ENCODE measurements around the gene CYFIP1. TPM values are rescaled to one million over a fixed set of nuclear protein-coding genes. Genes with fewer than 3 reads are reported as not detected.

Gene CYFIP1
- total and polyA plus RNA-seq, 9 of the 15 experiments (the other 6 are each of a cell fraction or from before 2014, with no cell fraction given) = 3.8 to 59.8 (median 28.3) TPM

- WGBS (ENCODE audit: insufficient coverage, low coverage, missing lambda C conversion rate) = 93% methylated on average over 5 of the region's 5 CpGs
- in situ Hi-C loops (cut with MboI) = no loop called here
Measured at GRCh38 chr15:22877117-22877516, 103.1 kb downstream of the CYFIP1 start.

More at GRCh38 chr15:22877117-22877516, 103.1 kb downstream of the CYFIP1 start:
- FAIRE-seq = no peak
- DNase-seq (ENCODE audit: extremely low read depth in 1 of 4, low spot score in 3 of 4) = no peak
- Histone ChIP-seq H3K27me3 (ENCODE audit: control insufficient read depth in 2 of 2, insufficient read depth in 2 of 2, low read length in 2 of 2) (no peaks in the 10 kb centered on the region), H3K9me1 (ENCODE audit: control insufficient read depth, insufficient read depth, low read length) (peaks cover 5% of the 10 kb centered on the region), H3K36me3 (ENCODE audit: control insufficient read depth, insufficient read depth, low read length) (peaks cover 23% of the 10 kb centered on the region; the same call in 2 of the 3 replicates), H3K4me1 (replicated peaks in 1 of 2; ENCODE audit: control insufficient read depth in 2 of 2, insufficient read depth in 2 of 2, low read length in 2 of 2) (peaks cover 5 to 23% of the 10 kb centered on the region in 2 experiments; a peak in 3 of 5 replicates), H3K9me3 (replicated peaks; ENCODE audit: control insufficient read depth, insufficient read depth, low read depth, low read length) (no peaks in the 10 kb centered on the region), H3K4me2 (ENCODE audit: insufficient read depth, low read length) (no peak overlapping the region), H2AFZ (ENCODE audit: low read depth, low read length) (no peak overlapping the region), H3K4me3 (no peak overlapping the region), H3K27ac (ENCODE audit: extremely low read depth, low read depth, low read length) (no peak overlapping the region), H4K20me1 (replicated peaks; ENCODE audit: control insufficient read depth, insufficient read depth, low read length) (no peaks in the 10 kb centered on the region), H3K9ac (ENCODE audit: insufficient read depth in 1 of 2, low read depth in 2 of 2, low read length in 2 of 2) (no peak overlapping the region), H3K79me2 (ENCODE audit: control insufficient read depth, insufficient read depth, low read length) (no peaks in the 10 kb centered on the region)
- BruUV-seq (replicated peaks) = no TSS peak
- intact Hi-C loops (cut with micrococcal nuclease) = no loop called here
- TF ChIP-seq HMBOX1 (IDR thresholded peaks at IDR 0.05) (no peak), ZNF717 (CRISPR knock-in tag; IDR thresholded peaks at IDR 0.05) (no peak), E2F6 (IDR thresholded peaks at IDR 0.05; ENCODE audit: borderline replicate concordance in 1 of 2, extremely low read depth in 1 of 2, insufficient read depth in 1 of 2, insufficient read length in 1 of 2, low read depth in 1 of 2, low read length in 1 of 2, poor library complexity in 1 of 2, severe bottlenecking in 1 of 2) (no peak), CHCHD3 (CRISPR knock-in tag; IDR thresholded peaks at IDR 0.05) (no peak), KAT8 (IDR thresholded peaks at IDR 0.05; ENCODE audit: low read depth) (no peak)
- no peak for ATAC-seq
- CTCF ChIA-PET (ENCODE audit: low intra/inter-chr PET ratio) = no interaction called here
- POLR2A ChIA-PET = interaction anchor here (1.2 kb wide), 1 partner anchor 14 kb away, joined by 3 read pairs; no protein-coding TSS in a partner anchor

All from K562 (cell line).